ENCODE data around the gene KIF1B.
"Not testable (repeated sequence)": the region's sequence is repeated elsewhere in the genome, so short reads cannot be mapped to it uniquely, and the experiment has no call there.

KIF1B gene

GRCh38 chr1:10398278-10398733, 187.9 kb downstream of the KIF1B start:
- DNase-seq = no peak

DNA sequence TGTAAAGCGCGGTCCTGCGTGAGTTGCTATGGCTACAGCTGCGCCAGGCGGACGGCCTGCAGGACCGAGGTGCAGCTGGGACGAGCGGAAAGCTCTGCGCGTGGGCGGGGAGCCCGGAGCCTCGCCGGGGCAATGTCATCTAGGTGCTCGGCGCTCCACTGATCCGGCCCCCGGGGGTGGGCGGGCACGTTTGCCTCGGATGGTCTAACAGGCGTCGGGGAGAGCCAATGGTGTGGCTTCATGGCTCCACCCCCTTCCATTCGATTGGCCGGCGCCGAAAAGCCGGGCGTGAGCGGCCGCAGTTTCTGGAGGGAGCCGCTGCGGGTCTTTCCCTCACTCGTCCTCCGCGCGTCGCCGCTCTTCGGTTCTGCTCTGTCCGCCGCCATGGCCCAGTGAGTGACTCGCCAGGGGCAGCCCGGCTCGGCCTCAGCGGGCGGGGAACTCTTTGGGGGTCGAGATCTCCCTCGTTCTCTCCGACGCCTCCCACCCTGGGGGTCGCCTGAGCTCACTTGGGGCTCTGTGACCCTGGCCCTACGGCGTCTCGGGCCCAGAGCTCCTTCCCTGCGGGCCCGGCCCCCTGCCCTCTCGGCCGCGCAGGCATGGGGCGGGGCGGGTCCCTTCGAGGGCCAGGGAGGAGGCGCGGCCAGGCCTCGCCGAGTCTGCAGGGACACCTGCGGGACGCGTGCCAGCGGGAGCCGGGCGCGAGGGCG, 188.5 kb downstream of the KIF1B start, which contains the start of gene PGD:
Gene PGD (plus strand): TSS at position 331 of the 710 bp plus-strand sequence. CDS start 54 bp downstream, at position 385.
- DNase-seq = peak; percentile 88 to 99

- no peak for DNase-seq
Measured at GRCh38 chr1:10399444-10399941, 189.1 kb downstream of the KIF1B start.

- no peak for DNase-seq
Measured at GRCh38 chr1:10400013-10400412, 189.6 kb downstream of the KIF1B start.

- DNase-seq = no peak
Measured at GRCh38 chr1:10401281-10401680, 190.9 kb downstream of the KIF1B start.

DNA sequence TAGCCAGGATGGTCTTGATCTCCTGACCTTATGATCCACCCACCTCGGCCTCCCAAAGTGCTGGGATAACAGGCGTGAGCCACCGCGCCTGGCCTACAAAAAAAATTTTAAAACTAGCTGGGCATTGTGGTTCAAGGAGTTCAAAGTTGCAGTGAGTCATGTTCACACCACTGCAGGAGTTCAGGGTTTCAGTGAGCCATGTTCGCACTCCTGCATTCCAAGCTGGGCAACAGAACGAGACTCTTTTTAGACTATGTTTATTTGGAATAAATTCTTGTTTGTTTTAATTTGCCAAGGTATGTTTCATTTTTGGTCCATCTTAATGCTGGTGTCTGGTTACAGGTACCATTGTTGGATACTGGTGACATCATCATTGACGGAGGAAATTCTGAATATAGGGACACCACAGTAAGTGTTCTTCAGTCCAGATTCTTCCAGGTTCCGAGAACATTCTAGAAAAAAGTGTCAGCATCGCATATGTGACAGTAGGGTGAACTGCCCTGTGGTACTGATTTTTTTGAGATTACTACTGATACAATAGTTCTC, 192.4 kb downstream of the KIF1B start:
- no peak for DNase-seq

- DNase-seq = no peak
Measured at GRCh38 chr1:10407201-10407600, 196.8 kb downstream of the KIF1B start.

- DNase-seq = no peak
Measured at GRCh38 chr1:10415211-10415930, 205.0 kb downstream of the KIF1B start.

GRCh38 chr1:10415967-10416366, 205.6 kb downstream of the KIF1B start:
- not testable (repeated sequence) for DNase-seq

DNA sequence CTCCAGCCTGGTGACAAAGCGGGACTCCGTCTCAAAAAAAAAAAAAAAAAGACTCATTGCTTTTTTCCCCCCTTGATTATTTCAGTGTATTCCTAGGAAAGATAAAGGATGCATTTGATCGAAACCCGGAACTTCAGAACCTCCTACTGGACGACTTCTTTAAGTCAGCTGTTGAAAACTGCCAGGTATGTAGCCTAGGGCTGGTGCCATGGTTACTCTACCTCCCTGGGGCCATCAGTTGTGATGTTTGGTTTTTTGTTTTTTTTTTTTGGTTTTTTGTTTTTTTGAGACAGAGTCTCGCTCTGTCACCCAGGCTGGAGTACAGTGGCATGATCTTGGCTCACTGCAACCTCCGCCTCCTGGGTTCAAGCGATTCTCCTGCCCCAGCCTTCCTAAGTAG, 208.4 kb downstream of the KIF1B start:
- not testable (repeated sequence) for DNase-seq

DNA sequence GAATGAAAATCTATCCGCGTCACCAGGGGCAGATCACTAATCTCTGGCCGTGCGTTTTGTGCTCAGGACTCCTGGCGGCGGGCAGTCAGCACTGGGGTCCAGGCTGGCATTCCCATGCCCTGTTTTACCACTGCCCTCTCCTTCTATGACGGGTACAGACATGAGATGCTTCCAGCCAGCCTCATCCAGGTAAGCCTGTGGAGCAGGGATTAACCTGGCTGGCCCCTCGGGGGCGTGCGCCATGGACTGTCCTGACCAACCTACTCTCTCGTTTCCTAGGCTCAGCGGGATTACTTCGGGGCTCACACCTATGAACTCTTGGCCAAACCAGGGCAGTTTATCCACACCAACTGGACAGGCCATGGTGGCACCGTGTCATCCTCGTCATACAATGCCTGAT, 209.0 kb downstream of the KIF1B start:
- no peak for DNase-seq

- DNase-seq = no peak
Measured at GRCh38 chr1:10421637-10422036, 211.3 kb downstream of the KIF1B start.

GRCh38 chr1:10424034-10424433, 213.7 kb downstream of the KIF1B start:
- DNase-seq = no peak

DNA sequence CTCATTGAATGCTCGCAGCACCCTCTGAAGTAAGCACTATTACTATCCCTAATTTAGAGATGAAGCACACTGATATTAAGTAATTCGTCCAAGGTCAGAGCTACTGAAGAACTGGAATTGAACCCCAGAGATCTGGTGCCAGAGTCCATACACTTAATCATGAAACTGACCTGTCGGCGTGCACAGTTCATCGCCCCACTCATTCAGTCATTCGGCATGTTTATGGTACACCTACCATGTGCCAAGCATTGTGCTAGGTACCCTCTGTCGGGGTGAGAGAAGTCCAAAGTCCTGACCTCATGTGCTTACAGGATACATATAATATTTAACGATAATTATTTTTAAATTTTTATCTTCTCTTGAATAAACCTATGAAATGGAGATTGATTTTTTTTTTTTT, 214.3 kb downstream of the KIF1B start:
- DNase-seq = no peak

DNA sequence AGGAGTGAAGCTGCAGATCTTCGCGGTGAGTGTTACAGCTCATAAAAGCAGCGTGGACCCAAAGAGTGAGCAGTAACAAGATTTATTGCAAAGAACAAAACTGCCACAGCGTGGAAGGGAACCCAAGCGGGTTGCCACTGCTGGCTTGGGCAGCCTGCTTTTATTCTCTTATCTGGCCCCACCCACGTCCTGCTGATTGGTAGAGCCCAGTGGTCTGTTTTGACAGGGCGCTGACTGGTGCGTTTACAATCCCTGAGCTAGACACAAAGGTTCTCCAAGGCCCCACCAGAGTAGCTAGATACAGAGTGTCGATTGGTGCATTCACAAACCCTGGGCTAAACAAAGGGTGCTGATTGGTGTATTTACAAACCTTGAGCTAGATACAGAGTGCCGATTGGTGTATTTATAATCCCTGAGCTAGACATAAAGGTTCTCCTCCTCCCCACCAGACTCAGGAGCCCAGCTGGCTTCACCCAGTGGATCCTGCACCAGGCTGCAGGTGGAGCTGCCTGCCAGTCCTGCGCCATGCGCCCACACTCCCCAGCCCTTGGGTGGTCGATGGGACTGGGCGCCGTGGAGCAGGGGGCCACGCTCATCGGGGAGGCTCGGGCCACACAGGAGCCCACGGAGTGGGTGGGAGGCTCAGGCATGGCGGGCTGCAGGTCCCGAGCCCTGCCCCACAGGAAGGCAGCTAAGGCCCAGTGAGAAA, 215.6 kb downstream of the KIF1B start:
- DNase-seq = not testable (repeated sequence)

DNA sequence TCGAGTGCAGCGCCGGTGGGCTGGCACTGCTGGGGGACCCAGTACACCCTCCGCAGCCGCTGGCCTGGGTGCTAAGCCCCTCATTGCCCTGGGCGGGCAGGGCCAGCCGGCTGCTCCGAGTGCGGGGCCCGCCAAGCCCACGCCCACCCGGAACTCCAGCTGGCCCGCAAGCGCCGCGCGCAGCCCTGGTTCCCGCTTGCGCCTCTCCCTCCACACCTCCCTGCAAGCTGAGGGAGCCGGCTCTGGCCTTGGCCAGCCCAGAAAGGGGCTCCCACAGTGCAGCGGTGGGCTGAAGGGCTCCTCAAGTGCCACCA, 216.1 kb downstream of the KIF1B start:
- DNase-seq = not testable (repeated sequence)

GRCh38 chr1:10428984-10429383, 218.6 kb downstream of the KIF1B start:
- DNase-seq = no peak

DNA sequence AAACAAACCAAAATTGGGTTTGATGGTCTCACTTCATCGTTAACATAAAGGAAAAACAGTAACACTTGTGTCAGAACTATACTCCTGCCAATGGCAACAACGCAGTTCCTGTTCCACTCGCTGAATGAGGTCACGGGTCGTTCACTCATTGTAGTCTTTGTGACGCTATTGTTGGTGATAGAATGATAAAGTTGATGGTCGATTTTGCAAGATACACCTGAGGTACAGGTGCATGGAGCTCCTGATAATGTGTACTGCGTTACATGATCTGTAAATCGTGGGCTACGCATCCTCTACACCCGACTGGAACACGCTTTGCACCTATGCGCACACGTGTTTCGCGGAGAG, 219.5 kb downstream of the KIF1B start:
- DNase-seq = no peak

- DNase-seq = peak; percentile 80 to 88
Measured at GRCh38 chr1:10430216-10431069, 220.1 kb downstream of the KIF1B start, which contains the start of gene CENPS. TSS of gene CENPS (plus strand) at chr1:10430433. CDS start at chr1:10430518, 85 bp downstream.
